Esophagus (tissue), 2 donors: Measurements from ENCODE around the gene KANK3. TPM values are rescaled to one million over a fixed set of nuclear protein-coding genes. Genes with fewer than 3 reads are reported as not detected.

Experiments
- H3K27ac ChIP-seq, 2 donors: one replicate each; pipeline ENCODE4 v1.5.1; 2013; ENCODE audit warnings: low read depth in 2 of 2, mild to moderate bottlenecking in 2 of 2, inconsistent platforms in 1 of 2, low read length in 1 of 2, moderate library complexity in 1 of 2
- H3K27me3 ChIP-seq, 2 donors: one replicate each; pipeline ENCODE4 v1.6.1; 2013; ENCODE audit warnings: low read length in 2 of 2, control low read depth in 1 of 2, mild to moderate bottlenecking in 1 of 2; ENCODE audit not compliant: insufficient read depth in 2 of 2, control insufficient read depth in 1 of 2
- H3K36me3 ChIP-seq, 2 donors: one replicate each; pipeline ENCODE4 v1.6.1; 2013; ENCODE audit warnings: low read length in 1 of 2; ENCODE audit not compliant: control insufficient read depth in 2 of 2, insufficient read depth in 2 of 2
- H3K4me1 ChIP-seq, 2 donors: one replicate each; pipeline ENCODE4 v1.6.1; 2013; ENCODE audit warnings: low read length in 1 of 2; ENCODE audit not compliant: control insufficient read depth in 2 of 2, insufficient read depth in 2 of 2
- H3K4me3 ChIP-seq, 2 donors: one replicate each; pipeline ENCODE4 v1.5.1; 2013; ENCODE audit warnings: low read length in 2 of 2, mild to moderate bottlenecking in 2 of 2, low read depth in 1 of 2, moderate library complexity in 1 of 2
- H3K9me3 ChIP-seq, 2 donors: one replicate each; pipeline ENCODE4 v1.6.1; 2013; ENCODE audit warnings: mild to moderate bottlenecking in 2 of 2, low read depth in 1 of 2, low read length in 1 of 2, moderate library complexity in 1 of 2; ENCODE audit not compliant: control insufficient read depth in 2 of 2, insufficient read depth in 1 of 2
- WGBS, 2 donors: extraction: QIAGEN DNeasy Blood & Tissue Kit; methylation state at CpG; one replicate each; pipeline ENCODE4 v1.1.7; 2013; 5-methylcytosine and 5-hydroxymethylcytosine counted together
- polyA plus RNA-seq, 2 donors: library from polyadenylated mRNA; stranded (reverse); fragments of 200-250 nt; gene quantifications; one replicate each; pipeline ENCODE4 v1.2.3, GENCODE V29; 2013
- donor health status: healthy with polysubstance abuse.
- donor health status: Bipolar disorder and iron deficiency.

The KANK3 gene
- polyA plus RNA-seq: 1 to 10 TPM; 4.2 to 5.2 TPM

- WGBS, 2 donors: 4 to 5% methylated on average over 59 to 65 of the region's 65 CpGs
- Histone ChIP-seq H3K27ac (peak within 1 kb of the TSS; percentile 67 to 75), H3K4me3 (peak within 1 kb of the TSS; percentile 38 to 61), H3K27me3 (peaks cover 0 to 4% of the 10 kb centered on the region in 2 donors), H3K4me1 (peaks cover 0 to 10% of the 10 kb centered on the region in 2 donors), H3K36me3 (no peaks in the 10 kb centered on the region), H3K9me3 (no peaks in the 10 kb centered on the region)
Observed at GRCh38 chr19:8342684-8343482, at the start of gene KANK3. KANK3 (minus strand) TSS chr19:8343262; CDS start chr19:8337828, 5,434 bp downstream.

GRCh38 chr19:8392017-8392591 is 49.0 kb upstream of the KANK3 start:
- no peaks in the 10 kb centered on the region for H3K27me3 ChIP-seq
- peaks cover 0 to 2% of the 10 kb centered on the region in 2 donors for H3K36me3 ChIP-seq
- 27 to 36% methylated on average over 11 of the region's 11 CpGs for WGBS, 2 donors
- peak overlapping the region; percentile 72 to 76 for H3K27ac ChIP-seq
- H3K4me3 ChIP-seq: no peak overlapping the region
- H3K4me1 ChIP-seq: peaks cover 3 to 31% of the 10 kb centered on the region in 2 donors
- H3K9me3 ChIP-seq: no peaks in the 10 kb centered on the region

DNA sequence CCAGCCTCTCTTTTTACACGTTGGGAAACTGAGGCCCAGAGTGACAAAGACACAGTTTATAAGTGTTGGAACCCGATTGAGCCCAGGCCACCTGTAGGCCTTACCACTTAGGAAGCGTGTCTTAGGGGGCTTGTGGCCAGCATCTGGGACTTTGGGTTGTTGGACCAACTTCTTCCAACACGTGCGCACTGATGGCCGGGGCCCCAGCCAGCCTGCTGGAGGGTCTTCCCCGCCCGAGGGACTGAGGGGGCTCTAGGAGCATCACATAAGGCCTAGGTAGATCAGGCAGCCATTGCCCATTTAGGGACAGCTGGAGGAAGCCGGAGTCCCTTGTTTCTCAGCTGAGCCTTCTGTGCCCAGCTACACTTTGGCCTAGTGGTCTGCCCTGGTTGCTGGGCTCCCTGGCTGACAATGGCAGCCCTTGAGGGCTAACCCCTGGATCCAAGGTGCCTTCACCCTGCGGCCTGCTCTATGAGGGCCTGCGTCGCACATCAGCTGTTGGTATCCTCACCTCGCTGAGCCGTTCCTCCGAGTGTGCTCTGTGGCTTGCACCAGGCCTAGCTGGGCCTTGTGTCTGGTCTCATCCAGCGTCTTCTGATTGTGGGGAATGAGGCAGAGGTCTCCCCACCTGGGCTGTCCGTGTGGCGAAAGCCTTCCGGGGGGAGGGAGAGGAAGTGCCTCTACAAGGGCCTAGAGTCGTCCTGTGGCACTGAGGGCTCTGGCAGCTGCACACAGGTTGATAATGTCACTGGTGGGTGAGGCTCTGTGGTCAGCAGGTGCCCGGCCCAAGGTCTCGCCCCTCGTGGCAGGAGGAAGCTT is 48.3 kb upstream of the KANK3 start:
- Histone ChIP-seq H3K36me3 (peaks cover 0 to 2% of the 10 kb centered on the region in 2 donors), H3K4me1 (peaks cover 3 to 29% of the 10 kb centered on the region in 2 donors), H3K27ac (peak overlapping the region; percentile 72 to 76), H3K27me3 (no peaks in the 10 kb centered on the region), H3K4me3 (peak overlapping the region in 1 of 2 donors; percentile 4), H3K9me3 (no peaks in the 10 kb centered on the region)
- 68 to 73% methylated on average over 23 of the region's 23 CpGs for WGBS, 2 donors

DNA sequence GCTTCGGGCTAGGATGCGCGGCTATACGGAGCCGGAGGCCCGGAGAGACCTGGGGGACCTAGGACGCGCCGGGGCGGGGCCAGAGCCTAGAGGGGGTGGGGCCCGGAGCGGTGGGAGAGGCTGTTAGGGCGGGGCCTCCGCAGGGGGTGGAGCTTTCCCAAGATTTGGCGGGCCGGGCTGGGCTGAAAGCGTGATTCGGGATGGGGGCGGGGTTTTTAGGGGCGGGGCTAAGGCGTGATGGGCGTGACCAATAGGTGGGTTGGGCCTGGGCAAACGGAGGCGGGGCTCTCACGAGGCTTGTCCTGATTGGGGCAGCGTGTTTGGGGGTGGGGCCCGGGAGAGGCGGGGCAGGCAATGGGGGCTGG is 47.5 kb upstream of the KANK3 start:
- Histone ChIP-seq H3K27ac (peak overlapping the region; percentile 99 to 100), H3K4me3 (peak overlapping the region; percentile 69 to 98), H3K27me3 (no peaks in the 10 kb centered on the region), H3K9me3 (no peaks in the 10 kb centered on the region), H3K4me1 (peaks cover 3 to 25% of the 10 kb centered on the region in 2 donors), H3K36me3 (peaks cover 0 to 2% of the 10 kb centered on the region in 2 donors)
- WGBS, 2 donors: 0 to 1% methylated on average over 24 to 28 of the region's 28 CpGs

DNA sequence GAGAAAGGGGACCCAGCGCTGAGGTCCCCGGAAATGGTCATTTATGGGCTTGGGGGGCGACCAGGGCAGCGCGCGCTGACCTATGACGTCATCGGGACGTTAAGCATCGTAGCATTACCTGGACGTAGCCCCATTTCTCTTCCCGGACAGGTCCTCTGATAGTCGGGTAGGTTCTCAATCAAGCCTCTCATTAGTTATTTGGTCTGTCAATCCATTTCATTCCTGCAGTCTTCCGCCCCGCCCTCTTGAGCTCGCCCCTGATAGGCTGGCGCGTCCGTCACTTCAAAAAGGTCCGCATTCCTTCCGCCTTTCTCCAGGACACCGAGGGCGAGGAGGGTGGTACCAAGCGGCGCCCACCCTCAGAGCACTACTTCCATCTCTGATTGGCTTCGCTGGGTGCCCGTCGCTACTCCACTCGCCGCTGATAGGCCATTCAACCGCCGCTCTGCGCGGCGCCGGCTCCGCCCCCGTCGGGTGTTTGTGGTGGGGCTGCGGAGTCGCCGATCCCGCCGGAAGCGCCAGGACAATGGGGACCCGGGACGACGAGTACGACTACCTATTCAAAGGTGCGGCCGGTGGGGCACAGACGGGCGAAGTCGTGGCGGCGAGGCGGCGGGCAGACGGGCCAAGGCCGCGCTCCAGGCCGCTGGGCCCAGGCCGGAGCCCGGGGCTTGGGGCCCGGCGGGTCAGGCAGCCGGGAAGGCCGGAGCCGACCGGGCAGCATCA is 47.0 kb upstream of the KANK3 start, which contains the start of gene RAB11B:
TSS of gene RAB11B (plus strand) at position 470 of the 726 bp plus-strand sequence. CDS start at position 527, 57 bp downstream.
- Histone ChIP-seq H3K9me3 (no peaks in the 10 kb centered on the region), H3K27ac (peak within 1 kb of the TSS; percentile 99 to 100), H3K27me3 (no peaks in the 10 kb centered on the region), H3K36me3 (peaks cover 0 to 2% of the 10 kb centered on the region in 2 donors), H3K4me1 (peaks cover 3 to 23% of the 10 kb centered on the region in 2 donors), H3K4me3 (peak within 1 kb of the TSS; percentile 69 to 98)
- 0 to 1% methylated on average over 69 to 70 of the region's 70 CpGs for WGBS, 2 donors

GRCh38 chr19:8388612-8388958 is 45.5 kb upstream of the KANK3 start:
- Histone ChIP-seq H3K36me3 (peaks cover 0 to 1% of the 10 kb centered on the region in 2 donors), H3K27ac (no peak overlapping the region), H3K4me1 (peaks cover 3 to 18% of the 10 kb centered on the region in 2 donors), H3K9me3 (no peaks in the 10 kb centered on the region), H3K27me3 (no peaks in the 10 kb centered on the region), H3K4me3 (no peak overlapping the region)
- WGBS, 2 donors: 42 to 57% methylated on average over 2 of the region's 2 CpGs

- H3K27ac ChIP-seq: no peak overlapping the region
Observed at GRCh38 chr19:8387688-8388611, 44.9 kb upstream of the KANK3 start.

DNA sequence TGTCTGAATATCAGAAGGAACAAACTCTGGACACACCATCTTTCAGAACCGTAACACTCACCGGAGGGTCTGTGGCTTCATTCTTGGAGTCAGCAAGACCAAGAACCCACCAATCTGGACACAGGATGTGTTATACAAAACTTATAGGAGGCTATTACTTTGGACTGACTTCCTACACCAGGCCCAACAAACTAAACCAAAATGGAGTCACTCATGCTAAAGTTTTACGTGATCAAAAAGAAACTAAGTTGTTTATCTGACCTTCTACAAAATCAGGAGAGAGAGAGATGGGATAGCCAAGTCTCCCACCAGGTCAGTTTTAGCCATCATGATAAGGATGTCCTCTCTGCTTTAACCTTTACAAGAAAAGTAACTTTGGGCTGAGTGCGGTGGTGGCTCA is 43.9 kb upstream of the KANK3 start:
- 73 to 92% methylated on average over 4 of the region's 4 CpGs for WGBS, 2 donors
- no peaks in the 10 kb centered on the region for H3K36me3 ChIP-seq
- no peak overlapping the region for H3K4me3 ChIP-seq
- no peak overlapping the region for H3K27ac ChIP-seq
- H3K4me1 ChIP-seq: peaks cover 0 to 14% of the 10 kb centered on the region in 2 donors
- H3K9me3 ChIP-seq: no peaks in the 10 kb centered on the region
- H3K27me3 ChIP-seq: no peaks in the 10 kb centered on the region

More at GRCh38 chr19:8387688-8388611, 44.9 kb upstream of the KANK3 start:
- Histone ChIP-seq H3K4me1 (peaks cover 0 to 15% of the 10 kb centered on the region in 2 donors), H3K4me3 (no peak overlapping the region), H3K36me3 (no peaks in the 10 kb centered on the region), H3K9me3 (no peaks in the 10 kb centered on the region), H3K27me3 (no peaks in the 10 kb centered on the region)
- WGBS, 2 donors: 84 to 92% methylated on average over 16 of the region's 16 CpGs
